Heart left ventricle (tissue), 13 donors: Measurements from ENCODE around the gene TTC33.

Experiments
- POLR2A ChIP-seq, 2 donors: fragments of 450-650 bp; IDR thresholded peaks; one replicate each; pipeline ENCODE4 v1.6.1; 2017; ENCODE audit warnings: antibody characterized with exemption in 2 of 2, mild to moderate bottlenecking in 2 of 2, moderate library complexity in 2 of 2
- TF ChIP-seq, protein P1 (sequence below), 12 donors: fragments of 200-600 bp; sonication (generic) in 4 of 12; IDR thresholded peaks; one replicate each; pipeline versions ENCODE4 v1.5.0 to v1.8.0; 2018 to 2022; ENCODE audit warnings: antibody characterized with exemption in 12 of 12, mild to moderate bottlenecking in 5 of 12
- donor health status: ischemic (EF 13 %, LVEDD 7.1; RV severe dilation, severe dysfunction).
- donor health status: DM: no; HTN: yes; CAD: no.
- donor health status: DM: no; HTN: no; CAD: no.
- donor health status: ischemic (EF 25% LVEDD 6.9; RV normal size, moderate dysfunction).
- donor health status: ischemic (EF 25% LVEDD 5.7; RV mildly dilated, moderate dysfunction).
- donor health status: ischemic (EF 35%, LVEDD 5.7; RV mildly dilated, moderate dysfunction).
- donor health status: nonischemic (EF 11% LVEDD 7.7; RV severe dilation, severe dysfunction).
- donor health status: DM: yes; HTN: yes; CAD: no.
- donor health status: PGD.
- donor health status: ischemic (EF 29% LVEDD 5.4; RV normal size, mild dysfunction).
- donor health status: nonischemic (EF 23%, LVEDD 6.1; RV moderate dilation, normal function).

DNA sequence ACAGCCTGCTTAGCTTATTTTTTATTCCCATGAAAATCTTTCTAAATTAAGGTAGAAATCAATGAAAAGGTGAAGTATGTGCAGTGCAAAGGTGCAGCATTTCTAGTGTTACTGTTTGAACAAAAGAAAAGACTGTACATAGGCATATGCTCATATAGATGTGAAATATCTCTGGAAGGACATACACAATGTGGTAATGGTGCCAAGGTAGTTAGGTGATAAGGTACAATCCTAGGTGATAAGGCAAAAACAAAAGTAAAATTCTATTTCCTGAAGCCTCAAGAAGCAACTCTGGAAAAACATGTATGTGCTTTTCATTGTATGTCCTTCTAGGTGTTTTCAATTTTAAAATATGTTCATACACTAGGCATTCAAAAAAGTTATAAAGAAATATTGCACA lies 215.5 kb downstream of the TTC33 start:
- TF ChIP-seq, protein P1, sequence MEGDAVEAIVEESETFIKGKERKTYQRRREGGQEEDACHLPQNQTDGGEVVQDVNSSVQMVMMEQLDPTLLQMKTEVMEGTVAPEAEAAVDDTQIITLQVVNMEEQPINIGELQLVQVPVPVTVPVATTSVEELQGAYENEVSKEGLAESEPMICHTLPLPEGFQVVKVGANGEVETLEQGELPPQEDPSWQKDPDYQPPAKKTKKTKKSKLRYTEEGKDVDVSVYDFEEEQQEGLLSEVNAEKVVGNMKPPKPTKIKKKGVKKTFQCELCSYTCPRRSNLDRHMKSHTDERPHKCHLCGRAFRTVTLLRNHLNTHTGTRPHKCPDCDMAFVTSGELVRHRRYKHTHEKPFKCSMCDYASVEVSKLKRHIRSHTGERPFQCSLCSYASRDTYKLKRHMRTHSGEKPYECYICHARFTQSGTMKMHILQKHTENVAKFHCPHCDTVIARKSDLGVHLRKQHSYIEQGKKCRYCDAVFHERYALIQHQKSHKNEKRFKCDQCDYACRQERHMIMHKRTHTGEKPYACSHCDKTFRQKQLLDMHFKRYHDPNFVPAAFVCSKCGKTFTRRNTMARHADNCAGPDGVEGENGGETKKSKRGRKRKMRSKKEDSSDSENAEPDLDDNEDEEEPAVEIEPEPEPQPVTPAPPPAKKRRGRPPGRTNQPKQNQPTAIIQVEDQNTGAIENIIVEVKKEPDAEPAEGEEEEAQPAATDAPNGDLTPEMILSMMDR (IDR thresholded peaks at IDR 0.05), result no peak
- TF ChIP-seq POLR2A (IDR thresholded peaks at IDR 0.05), result no peak
